Osteoblast (primary cell): ENCODE measurements around the gene PHF19. TPM values are rescaled to one million over a fixed set of nuclear protein-coding genes. Genes with fewer than 3 reads are reported as not detected.

Source experiments
- DNase-seq: peaks from one replicate; pipeline ENCODE4 v3.0.0; 2011; ENCODE audit warnings: low spot score, mixed read lengths; ENCODE audit not compliant: insufficient read length; ENCODE audit errors: missing footprints
- H2AFZ ChIP-seq: 2 replicates; pipeline ENCODE4 v1.6.0; 2011; ENCODE audit warnings: mild to moderate bottlenecking, low read length
- H3K27ac ChIP-seq: 2 replicates; pipeline ENCODE4 v1.5.1; 2011; ENCODE audit warnings: mild to moderate bottlenecking, low read depth, low read length, moderate library complexity
- H3K27me3 ChIP-seq: 2 replicates; pipeline ENCODE4 v1.6.0; 2012; ENCODE audit warnings: mild to moderate bottlenecking, control low read depth, inconsistent platforms, low read length, moderate library complexity; ENCODE audit not compliant: insufficient read depth
- H3K36me3 ChIP-seq: 2 replicates; pipeline ENCODE4 v1.5.1; 2011; ENCODE audit warnings: mild to moderate bottlenecking, low read length, control low read depth, moderate library complexity; ENCODE audit not compliant: insufficient read depth
- H3K4me1 ChIP-seq: 2 replicates; pipeline ENCODE4 v1.5.1; 2011; ENCODE audit warnings: mild to moderate bottlenecking, low read length, control low read depth, moderate library complexity; ENCODE audit not compliant: insufficient read depth
- H3K4me2 ChIP-seq: 2 replicates; pipeline ENCODE4 v1.6.0; 2011; ENCODE audit warnings: mild to moderate bottlenecking, low read length; ENCODE audit not compliant: insufficient read depth
- H3K4me3 ChIP-seq: fragments of 200-600 bp; sonication (generic); 3 replicates; pipeline ENCODE4 v1.5.1; 2012; ENCODE audit warnings: mild to moderate bottlenecking, low read length, inconsistent platforms; ENCODE audit not compliant: insufficient read depth
- H3K79me2 ChIP-seq: 2 replicates; pipeline ENCODE4 v1.6.0; 2012; ENCODE audit warnings: mild to moderate bottlenecking, low read length, control low read depth, inconsistent platforms; ENCODE audit not compliant: insufficient read depth
- H3K9me3 ChIP-seq: 2 replicates; pipeline ENCODE4 v1.5.1; 2011; ENCODE audit warnings: low read depth, low read length, control low read depth
- H4K20me1 ChIP-seq: 2 replicates; pipeline ENCODE4 v1.6.0; 2012; ENCODE audit warnings: mild to moderate bottlenecking, low read length, control low read depth; ENCODE audit not compliant: insufficient read depth
- CTCF ChIP-seq: IDR thresholded peaks from 2 replicates; pipeline ENCODE4 v1.5.1; 2011; ENCODE audit warnings: mild to moderate bottlenecking, low read depth, low read length, moderate library complexity; ENCODE audit errors: extremely low read depth
- total RNA-seq: library from RNA; depleted of rRNA; stranded (reverse); fragments of >200 nt; gene quantifications from 2 replicates; pipeline ENCODE4 v1.2.3, GENCODE V29; 2012

PHF19 gene
- total RNA-seq, 1 donor, result 16.6 TPM

DNA sequence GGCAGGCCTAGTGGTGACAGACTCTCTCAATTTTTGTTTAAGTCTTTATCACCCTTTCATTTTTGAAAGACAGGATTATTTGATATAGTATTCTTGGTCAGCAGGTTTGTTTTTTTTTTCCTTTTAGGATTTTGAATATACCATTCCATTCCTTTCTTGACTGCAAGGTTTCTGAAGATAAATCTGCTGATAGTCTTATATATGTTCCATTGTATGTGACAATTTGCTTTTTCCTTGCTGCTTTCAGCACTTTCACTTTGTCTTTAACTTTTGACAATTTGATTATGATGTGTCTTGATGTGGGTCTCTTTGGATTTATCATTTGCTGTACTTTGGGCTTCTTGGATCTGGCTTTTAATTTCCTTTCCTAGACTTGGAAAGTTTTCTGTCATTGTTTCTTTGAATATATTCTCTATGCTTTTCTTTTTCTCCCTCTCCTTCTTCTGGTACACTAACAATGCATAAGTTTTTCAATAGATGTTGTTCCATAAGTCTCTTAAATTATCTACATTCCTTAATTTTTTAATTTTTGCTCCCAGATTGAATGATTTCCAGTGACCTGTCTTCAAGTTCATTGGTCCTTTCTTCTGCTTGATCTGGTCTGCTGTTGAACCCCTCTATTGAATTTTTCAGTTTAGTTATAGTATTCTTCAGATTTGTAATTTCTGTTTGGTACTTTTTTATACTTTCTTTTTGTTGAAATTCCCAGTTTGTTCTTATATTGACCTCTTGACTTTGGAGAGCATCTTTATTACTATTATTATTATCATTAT is 69.2 kb downstream of the PHF19 start:
- Histone ChIP-seq H3K4me1 (no peaks in the 10 kb centered on the region), H3K79me2 (no peaks in the 10 kb centered on the region), H3K4me2 (no peak overlapping the region), H3K36me3 (no peaks in the 10 kb centered on the region), H2AFZ (no peak overlapping the region), H3K27ac (no peak overlapping the region), H4K20me1 (no peaks in the 10 kb centered on the region), H3K4me3 (no peak overlapping the region), H3K27me3 (no peaks in the 10 kb centered on the region), H3K9me3 (no peaks in the 10 kb centered on the region)
- no peak for DNase-seq
- TF ChIP-seq CTCF, result no peak

Other genes starting within 250 kb of the PHF19 start
- gene MEGF9, start 162.7 kb downstream of the PHF19 start, total RNA-seq, result 10.9 and 11.8 TPM in 2 replicates
- 36.9 and 41.0 TPM in 2 replicates for gene FBXW2, start 83.8 kb downstream of the PHF19 start, total RNA-seq
- 32.6 and 34.2 TPM in 2 replicates for gene PSMD5, start 34.3 kb downstream of the PHF19 start, total RNA-seq
- 0.88 and 1.8 TPM in 2 replicates for gene TRAF1, start 49.6 kb upstream of the PHF19 start, total RNA-seq
- 5.1 and 5.6 TPM in 2 replicates for gene C5, start 173.1 kb upstream of the PHF19 start, total RNA-seq
- 7.1 and 8.7 TPM in 2 replicates for gene CNTRL, start 197.8 kb upstream of the PHF19 start, total RNA-seq